ENCODE results near the gene ATP9B.

The ATP9B gene

GRCh38 chr18:79397830-79398761 lies 328.9 kb downstream of the ATP9B start:
- DNase-seq (ENCODE audit: low spot score): no peak

- DNase-seq (ENCODE audit: low spot score): no peak
Measured at GRCh38 chr18:79399275-79400081, 330.3 kb downstream of the ATP9B start.

- DNase-seq (ENCODE audit: low spot score): no peak
Measured at GRCh38 chr18:79400091-79400590, 330.9 kb downstream of the ATP9B start.

- DNase-seq (ENCODE audit: low spot score): no peak
Measured at GRCh38 chr18:79400591-79401381, 331.6 kb downstream of the ATP9B start.

GRCh38 chr18:79401494-79402208 lies 332.5 kb downstream of the ATP9B start:
- no peak for DNase-seq (ENCODE audit: low spot score)

- DNase-seq (ENCODE audit: low spot score): no peak
Measured at GRCh38 chr18:79402209-79402576, 333.0 kb downstream of the ATP9B start.

GRCh38 chr18:79402977-79403722 lies 334.0 kb downstream of the ATP9B start:
- peak; percentile 79 for DNase-seq (ENCODE audit: low spot score)

GRCh38 chr18:79403723-79404566 lies 334.8 kb downstream of the ATP9B start:
- DNase-seq (ENCODE audit: low spot score): no peak

GRCh38 chr18:79404567-79404910 lies 335.3 kb downstream of the ATP9B start:
- DNase-seq (ENCODE audit: low spot score): no peak

- DNase-seq (ENCODE audit: low spot score): no peak
Measured at GRCh38 chr18:79405019-79405780, 336.0 kb downstream of the ATP9B start.

GRCh38 chr18:79405781-79406575 lies 336.8 kb downstream of the ATP9B start:
- peak; percentile 57 for DNase-seq (ENCODE audit: low spot score)

- DNase-seq (ENCODE audit: low spot score): no peak
Measured at GRCh38 chr18:79406708-79407107, 337.5 kb downstream of the ATP9B start.

- DNase-seq (ENCODE audit: low spot score): no peak
Measured at GRCh38 chr18:79409313-79409712, 340.1 kb downstream of the ATP9B start.

GRCh38 chr18:79410171-79410641 lies 341.0 kb downstream of the ATP9B start:
- DNase-seq (ENCODE audit: low spot score): no peak

- DNase-seq (ENCODE audit: low spot score): no peak
Measured at GRCh38 chr18:79410731-79411613, 341.8 kb downstream of the ATP9B start.

- DNase-seq (ENCODE audit: low spot score): no peak
Measured at GRCh38 chr18:79411614-79412526, 342.7 kb downstream of the ATP9B start.

Data from Ammon's horn (tissue), 1 donor.